Neural progenitor cell (in vitro differentiated cells): ENCODE measurements around the gene SPON1. TPM values are rescaled to one million over a fixed set of nuclear protein-coding genes. Genes with fewer than 3 reads are reported as not detected.

ENCODE experiments used
- DNase-seq: peaks from one replicate; pipeline ENCODE4 v3.0.0-alpha.2; 2016; ENCODE audit warnings: low spot score
- H2AFZ ChIP-seq: fragments of 200-600 bp; sonication (generic); replicated peaks from 2 replicates; pipeline ENCODE4 v1.6.1; 2016; ENCODE audit warnings: antibody characterized with exemption
- H3F3A ChIP-seq: fragments of 200-600 bp; sonication (generic); 2 replicates; pipeline ENCODE4 v1.6.1; 2016; ENCODE audit warnings: antibody characterized with exemption, low read depth
- H3K27ac ChIP-seq: fragments of 200-600 bp; sonication (generic); 2 replicates; pipeline ENCODE4 v1.5.1; 2016; ENCODE audit warnings: mild to moderate bottlenecking
- H3K27me3 ChIP-seq: fragments of 200-600 bp; sonication (generic); 2 replicates; pipeline ENCODE4 v1.6.1; 2016; ENCODE audit warnings: mild to moderate bottlenecking, moderate library complexity
- H3K36me3 ChIP-seq: fragments of 200-600 bp; sonication (generic); 2 replicates; pipeline ENCODE4 v1.5.1; 2016
- H3K4me1 ChIP-seq: fragments of 200-600 bp; sonication (generic); 2 replicates; pipeline ENCODE4 v1.6.1; 2016; ENCODE audit warnings: mixed run types
- H3K4me2 ChIP-seq: fragments of 200-600 bp; sonication (generic); 2 replicates; pipeline ENCODE4 v1.6.1; 2016
- H3K4me3 ChIP-seq: fragments of 200-600 bp; sonication (generic); 2 replicates; pipeline ENCODE4 v1.5.1; 2016
- H3K79me2 ChIP-seq: fragments of 200-600 bp; sonication (generic); 2 replicates; pipeline ENCODE4 v1.6.1; 2016; ENCODE audit warnings: low read depth
- H3K9ac ChIP-seq: fragments of 200-600 bp; sonication (generic); 2 replicates; pipeline ENCODE4 v1.6.1; 2016
- H3K9me3 ChIP-seq: fragments of 200-600 bp; sonication (generic); 2 replicates; pipeline ENCODE4 v1.5.1; 2016; ENCODE audit warnings: low read depth
- H4K20me1 ChIP-seq: fragments of 200-600 bp; sonication (generic); 2 replicates; pipeline ENCODE4 v1.6.1; 2016; ENCODE audit warnings: low read depth
- H3K27ac Mint-ChIP-seq: 3 replicates; pipeline ENCODE4 v1.8.0; 2021; ENCODE audit warnings: mixed read lengths
- H3K27me3 Mint-ChIP-seq: 2 replicates; pipeline ENCODE4 v1.8.0; 2022; ENCODE audit warnings: low read depth, mild to moderate bottlenecking, inconsistent platforms, moderate library complexity, mixed read lengths; ENCODE audit not compliant: insufficient read depth
- H3K36me3 Mint-ChIP-seq: 3 replicates; pipeline ENCODE4 v1.8.0; 2021; ENCODE audit warnings: mixed read lengths
- H3K4me1 Mint-ChIP-seq: 3 replicates; pipeline ENCODE4 v1.8.0; 2021; ENCODE audit warnings: mixed read lengths
- H3K4me3 Mint-ChIP-seq: 3 replicates; pipeline ENCODE4 v1.8.0; 2021; ENCODE audit warnings: mild to moderate bottlenecking, moderate library complexity, mixed read lengths
- H3K9me3 Mint-ChIP-seq: 3 replicates; pipeline ENCODE4 v1.8.0; 2020; ENCODE audit warnings: mixed read lengths
- CTCF ChIP-seq: fragments of 200-600 bp; sonication (generic); IDR thresholded peaks from 2 replicates; pipeline ENCODE4 v1.5.1; 2017; ENCODE audit warnings: antibody characterized with exemption, mild to moderate bottlenecking
- EZH2 ChIP-seq: fragments of 200-600 bp; sonication (generic); IDR thresholded peaks from 2 replicates; pipeline ENCODE4 v1.6.1; 2017; ENCODE audit warnings: antibody characterized with exemption, mild to moderate bottlenecking, moderate library complexity
- EZH2phosphoT487 ChIP-seq: fragments of 200-600 bp; sonication (generic); IDR thresholded peaks from 2 replicates; pipeline ENCODE4 v1.6.1; 2017; ENCODE audit warnings: antibody characterized with exemption
- total RNA-seq: library from RNA; depleted of rRNA; stranded (reverse); fragments of >200 nt; gene quantifications from 2 replicates; pipeline ENCODE4 v1.2.3, GENCODE V29; 2015; ENCODE audit warnings: low replicate concordance

SPON1 gene
- total RNA-seq, 1 donor from 2014 or later = 35.4 TPM

- no peak overlapping the region for H3K4me2 ChIP-seq
- H3K4me1 Mint-ChIP-seq = peaks cover 11% of the 10 kb centered on the region
- no peak for DNase-seq
- TF ChIP-seq EZH2 = no peak
- TF ChIP-seq CTCF = no peak
- TF ChIP-seq EZH2phosphoT487 = no peak
- H3K36me3 ChIP-seq = no peaks in the 10 kb centered on the region
- no peak overlapping the region for H2AFZ ChIP-seq
- H3K27me3 ChIP-seq = no peaks in the 10 kb centered on the region
- no peaks in the 10 kb centered on the region for H4K20me1 ChIP-seq
- H3K27me3 Mint-ChIP-seq = peaks cover 3% of the 10 kb centered on the region
- H3K9me3 Mint-ChIP-seq = no peaks in the 10 kb centered on the region
- no peak overlapping the region for H3K27ac Mint-ChIP-seq
- H3K4me3 ChIP-seq = no peak overlapping the region
- no peaks in the 10 kb centered on the region for H3F3A ChIP-seq
- H3K27ac ChIP-seq = no peak overlapping the region
- peaks cover 8% of the 10 kb centered on the region for H3K36me3 Mint-ChIP-seq
- no peak overlapping the region for H3K9ac ChIP-seq
- peaks cover 6% of the 10 kb centered on the region for H3K4me1 ChIP-seq
- H3K4me3 Mint-ChIP-seq = no peak overlapping the region
- no peaks in the 10 kb centered on the region for H3K9me3 ChIP-seq
- H3K79me2 ChIP-seq = no peaks in the 10 kb centered on the region
These were observed 298.5 kb downstream of the SPON1 start for GRCh38 chr11:14261066-14261465.

- Histone ChIP-seq H2AFZ (no peak overlapping the region), H3K4me3 (no peak overlapping the region), H3K9me3 (no peaks in the 10 kb centered on the region), H3K4me2 (no peak overlapping the region), H3K36me3 (no peaks in the 10 kb centered on the region), H4K20me1 (no peaks in the 10 kb centered on the region), H3K79me2 (no peaks in the 10 kb centered on the region), H3F3A (no peaks in the 10 kb centered on the region), H3K27me3 (no peaks in the 10 kb centered on the region), H3K27ac (no peak overlapping the region), H3K9ac (no peak overlapping the region), H3K4me1 (peaks cover 6% of the 10 kb centered on the region)
- Mint-ChIP-seq H3K9me3 (no peaks in the 10 kb centered on the region), H3K4me1 (peaks cover 11% of the 10 kb centered on the region), H3K36me3 (peaks cover 10% of the 10 kb centered on the region), H3K27ac (no peak overlapping the region), H3K4me3 (no peak overlapping the region), H3K27me3 (peaks cover 3% of the 10 kb centered on the region)
- TF ChIP-seq EZH2phosphoT487 (no peak), EZH2 (no peak), CTCF (no peak)
- no peak for DNase-seq
These were observed 299.8 kb downstream of the SPON1 start for GRCh38 chr11:14262271-14262846.

- Histone ChIP-seq H3K79me2 (no peaks in the 10 kb centered on the region), H3K4me1 (no peaks in the 10 kb centered on the region), H3K4me3 (no peak overlapping the region), H3K27me3 (no peaks in the 10 kb centered on the region), H2AFZ (no peak overlapping the region), H3K9ac (no peak overlapping the region), H3K36me3 (no peaks in the 10 kb centered on the region), H3K9me3 (no peaks in the 10 kb centered on the region), H3K27ac (no peak overlapping the region), H4K20me1 (no peaks in the 10 kb centered on the region), H3F3A (no peaks in the 10 kb centered on the region), H3K4me2 (no peak overlapping the region)
- no peaks in the 10 kb centered on the region for H3K9me3 Mint-ChIP-seq
- H3K27me3 Mint-ChIP-seq = peaks cover 3% of the 10 kb centered on the region
- no peak overlapping the region for H3K27ac Mint-ChIP-seq
- no peak overlapping the region for H3K4me3 Mint-ChIP-seq
- H3K4me1 Mint-ChIP-seq = peaks cover 6% of the 10 kb centered on the region
- no peak for TF ChIP-seq CTCF
- no peak for TF ChIP-seq EZH2phosphoT487
- TF ChIP-seq EZH2 = no peak
- no peak for DNase-seq
- peaks cover 15% of the 10 kb centered on the region for H3K36me3 Mint-ChIP-seq
These were observed 302.4 kb downstream of the SPON1 start for GRCh38 chr11:14264966-14265365.
